Glutamatergic neuron (in vitro differentiated cells): ENCODE data around the gene PIK3C2A. TPM values are rescaled to one million over a fixed set of nuclear protein-coding genes. Genes with fewer than 3 reads are reported as not detected.
"Not testable (repeated sequence)": the region's sequence is repeated elsewhere in the genome, so short reads cannot be mapped to it uniquely, and the experiment has no call there.

ENCODE experiments used
- DNase-seq: peaks from one replicate; pipeline ENCODE4 v3.0.0; 2022
- H3K27ac Mint-ChIP-seq: one replicate; pipeline ENCODE4 v1.8.0; 2020; ENCODE audit warnings: mild to moderate bottlenecking, mixed read lengths, inconsistent platforms; ENCODE audit not compliant: unreplicated experiment
- H3K27me3 Mint-ChIP-seq: one replicate; pipeline ENCODE4 v1.8.0; 2020; ENCODE audit warnings: mild to moderate bottlenecking, moderate library complexity, mixed read lengths, inconsistent platforms; ENCODE audit not compliant: unreplicated experiment
- H3K36me3 Mint-ChIP-seq: one replicate; pipeline ENCODE4 v1.8.0; 2020; ENCODE audit warnings: mild to moderate bottlenecking, mixed read lengths, inconsistent platforms; ENCODE audit not compliant: unreplicated experiment
- H3K4me1 Mint-ChIP-seq: one replicate; pipeline ENCODE4 v1.8.0; 2020; ENCODE audit warnings: mild to moderate bottlenecking, low read depth, mixed read lengths, inconsistent platforms; ENCODE audit not compliant: unreplicated experiment
- H3K4me3 Mint-ChIP-seq: one replicate; pipeline ENCODE4 v1.8.0; 2020; ENCODE audit warnings: mild to moderate bottlenecking, mixed read lengths, inconsistent platforms; ENCODE audit not compliant: unreplicated experiment
- H3K9me3 Mint-ChIP-seq: one replicate; pipeline ENCODE4 v1.8.0; 2020; ENCODE audit warnings: mild to moderate bottlenecking, moderate library complexity, mixed read lengths, inconsistent platforms; ENCODE audit not compliant: unreplicated experiment
- total RNA-seq: library from RNA; stranded (reverse); fragmentation: NEBNext Ultra II Directional; extraction: Animal tissue kit (Norgen Biotek cat#: 25700); gene quantifications from one replicate; pipeline ENCODE4 v1.2.1, GENCODE V29; 2021; ENCODE audit not compliant: unreplicated experiment
- TF ChIP-seq, protein P1 (sequence below): fragments of 200-600 bp; sonication (generic); IDR thresholded peaks from one replicate; pipeline ENCODE4 v1.5.0; 2021; ENCODE audit not compliant: partially characterized antibody, unreplicated experiment

The PIK3C2A gene
- total RNA-seq, 1 donor from 2014 or later, result 55.7 TPM

GRCh38 chr11:17233101-17233500 is 25.3 kb upstream of the PIK3C2A start:
- no peak overlapping the region for H3K4me3 Mint-ChIP-seq
- H3K27ac Mint-ChIP-seq, result no peak overlapping the region
- DNase-seq, result no peak
- no peaks in the 10 kb centered on the region for H3K27me3 Mint-ChIP-seq
- no peaks in the 10 kb centered on the region for H3K36me3 Mint-ChIP-seq
- no peaks in the 10 kb centered on the region for H3K9me3 Mint-ChIP-seq
- TF ChIP-seq, protein P1, sequence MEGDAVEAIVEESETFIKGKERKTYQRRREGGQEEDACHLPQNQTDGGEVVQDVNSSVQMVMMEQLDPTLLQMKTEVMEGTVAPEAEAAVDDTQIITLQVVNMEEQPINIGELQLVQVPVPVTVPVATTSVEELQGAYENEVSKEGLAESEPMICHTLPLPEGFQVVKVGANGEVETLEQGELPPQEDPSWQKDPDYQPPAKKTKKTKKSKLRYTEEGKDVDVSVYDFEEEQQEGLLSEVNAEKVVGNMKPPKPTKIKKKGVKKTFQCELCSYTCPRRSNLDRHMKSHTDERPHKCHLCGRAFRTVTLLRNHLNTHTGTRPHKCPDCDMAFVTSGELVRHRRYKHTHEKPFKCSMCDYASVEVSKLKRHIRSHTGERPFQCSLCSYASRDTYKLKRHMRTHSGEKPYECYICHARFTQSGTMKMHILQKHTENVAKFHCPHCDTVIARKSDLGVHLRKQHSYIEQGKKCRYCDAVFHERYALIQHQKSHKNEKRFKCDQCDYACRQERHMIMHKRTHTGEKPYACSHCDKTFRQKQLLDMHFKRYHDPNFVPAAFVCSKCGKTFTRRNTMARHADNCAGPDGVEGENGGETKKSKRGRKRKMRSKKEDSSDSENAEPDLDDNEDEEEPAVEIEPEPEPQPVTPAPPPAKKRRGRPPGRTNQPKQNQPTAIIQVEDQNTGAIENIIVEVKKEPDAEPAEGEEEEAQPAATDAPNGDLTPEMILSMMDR, result no peak
- no peaks in the 10 kb centered on the region for H3K4me1 Mint-ChIP-seq

GRCh38 chr11:17230867-17231851 is 23.4 kb upstream of the PIK3C2A start:
- Mint-ChIP-seq H3K9me3 (no peaks in the 10 kb centered on the region), H3K4me1 (no peaks in the 10 kb centered on the region), H3K27ac (no peak overlapping the region), H3K27me3 (no peaks in the 10 kb centered on the region), H3K36me3 (no peaks in the 10 kb centered on the region), H3K4me3 (no peak overlapping the region)
- TF ChIP-seq, protein P1, result no peak
- DNase-seq, result no peak

DNA sequence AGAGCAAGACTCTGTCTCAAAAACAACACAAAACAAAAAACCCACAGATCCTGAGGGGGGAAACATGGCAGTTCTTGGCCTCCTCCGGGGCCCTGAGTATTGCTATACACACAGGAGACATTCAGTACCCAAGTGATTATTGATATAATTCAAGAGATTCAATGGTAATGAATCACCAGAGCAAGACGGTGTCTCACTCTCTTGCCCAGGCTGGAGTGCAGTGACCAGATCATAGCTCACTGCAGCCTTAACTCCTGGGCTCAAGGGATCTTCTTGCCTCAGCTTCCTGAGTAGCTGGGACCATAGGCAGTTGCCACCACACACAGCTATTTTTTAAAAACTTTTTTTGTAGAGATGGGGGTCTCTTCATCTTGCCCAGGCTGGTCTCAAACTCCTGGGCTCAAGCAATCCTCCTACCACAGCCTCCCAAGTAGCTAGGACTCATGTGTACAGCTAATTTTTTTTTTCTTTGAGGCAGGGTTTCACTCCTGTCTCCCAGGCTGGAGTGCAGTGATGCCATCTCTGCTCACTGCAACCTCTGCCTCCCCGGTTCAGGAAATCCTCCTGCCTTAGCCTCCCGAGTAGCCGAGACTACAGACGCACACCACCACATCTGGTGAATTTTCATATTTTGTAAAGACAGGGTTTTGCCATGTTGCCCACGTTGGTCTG is 21.8 kb upstream of the PIK3C2A start:
- H3K27me3 Mint-ChIP-seq, result no peaks in the 10 kb centered on the region
- DNase-seq, result no peak
- H3K4me3 Mint-ChIP-seq, result no peak overlapping the region
- no peaks in the 10 kb centered on the region for H3K4me1 Mint-ChIP-seq
- TF ChIP-seq, protein P1, result no peak
- H3K36me3 Mint-ChIP-seq, result no peaks in the 10 kb centered on the region
- no peak overlapping the region for H3K27ac Mint-ChIP-seq
- no peaks in the 10 kb centered on the region for H3K9me3 Mint-ChIP-seq

GRCh38 chr11:17228186-17228925 is 20.6 kb upstream of the PIK3C2A start:
- not testable (repeated sequence) for H3K27ac Mint-ChIP-seq, H3K36me3 Mint-ChIP-seq

GRCh38 chr11:17224727-17225126 is 16.9 kb upstream of the PIK3C2A start:
- DNase-seq, result no peak
- Mint-ChIP-seq H3K9me3 (no peaks in the 10 kb centered on the region), H3K27me3 (no peaks in the 10 kb centered on the region), H3K27ac (no peak overlapping the region), H3K36me3 (no peaks in the 10 kb centered on the region), H3K4me1 (no peaks in the 10 kb centered on the region), H3K4me3 (no peak overlapping the region)
- TF ChIP-seq, protein P1, result no peak

More at GRCh38 chr11:17228186-17228925, 20.6 kb upstream of the PIK3C2A start:
- not testable (repeated sequence) for H3K4me3 Mint-ChIP-seq, H3K27me3 Mint-ChIP-seq, DNase-seq, H3K4me1 Mint-ChIP-seq, H3K9me3 Mint-ChIP-seq
